ENCODE measurements around the gene DGLUCY.

DNA sequence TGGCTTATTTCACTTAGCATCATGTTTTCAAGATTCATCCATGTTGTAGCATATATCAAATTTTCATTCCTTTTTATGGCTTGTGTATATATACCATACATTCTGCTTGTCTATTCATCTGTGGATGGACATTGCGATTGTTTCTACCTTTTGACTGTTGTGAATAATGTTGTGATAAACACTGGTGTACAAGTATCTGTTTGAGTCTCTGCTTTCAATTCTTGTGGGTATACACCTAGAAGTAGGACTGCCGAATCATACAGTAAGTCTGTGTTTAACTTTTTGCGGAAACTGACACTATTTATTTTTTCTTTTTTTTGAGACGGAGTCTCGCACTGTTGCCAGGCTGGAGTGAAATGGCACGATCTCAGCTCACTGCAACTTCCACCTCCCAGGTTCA lies 33.8 kb upstream of the DGLUCY start:
- no peak for TF ChIP-seq POLR2A (IDR thresholded peaks at IDR 0.05)
- TF ChIP-seq, protein P1, sequence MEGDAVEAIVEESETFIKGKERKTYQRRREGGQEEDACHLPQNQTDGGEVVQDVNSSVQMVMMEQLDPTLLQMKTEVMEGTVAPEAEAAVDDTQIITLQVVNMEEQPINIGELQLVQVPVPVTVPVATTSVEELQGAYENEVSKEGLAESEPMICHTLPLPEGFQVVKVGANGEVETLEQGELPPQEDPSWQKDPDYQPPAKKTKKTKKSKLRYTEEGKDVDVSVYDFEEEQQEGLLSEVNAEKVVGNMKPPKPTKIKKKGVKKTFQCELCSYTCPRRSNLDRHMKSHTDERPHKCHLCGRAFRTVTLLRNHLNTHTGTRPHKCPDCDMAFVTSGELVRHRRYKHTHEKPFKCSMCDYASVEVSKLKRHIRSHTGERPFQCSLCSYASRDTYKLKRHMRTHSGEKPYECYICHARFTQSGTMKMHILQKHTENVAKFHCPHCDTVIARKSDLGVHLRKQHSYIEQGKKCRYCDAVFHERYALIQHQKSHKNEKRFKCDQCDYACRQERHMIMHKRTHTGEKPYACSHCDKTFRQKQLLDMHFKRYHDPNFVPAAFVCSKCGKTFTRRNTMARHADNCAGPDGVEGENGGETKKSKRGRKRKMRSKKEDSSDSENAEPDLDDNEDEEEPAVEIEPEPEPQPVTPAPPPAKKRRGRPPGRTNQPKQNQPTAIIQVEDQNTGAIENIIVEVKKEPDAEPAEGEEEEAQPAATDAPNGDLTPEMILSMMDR (IDR thresholded peaks at IDR 0.05) = no peak

All from breast epithelium (tissue), 3 donors.